ENCODE results near the gene UBL5.
A peak's percentile ranks its signal among the peaks of the same experiment; 100 is the strongest.
"Not testable (repeated sequence)": the region's sequence is repeated elsewhere in the genome, so short reads cannot be mapped to it uniquely, and the experiment has no call there.

The UBL5 gene

DNA sequence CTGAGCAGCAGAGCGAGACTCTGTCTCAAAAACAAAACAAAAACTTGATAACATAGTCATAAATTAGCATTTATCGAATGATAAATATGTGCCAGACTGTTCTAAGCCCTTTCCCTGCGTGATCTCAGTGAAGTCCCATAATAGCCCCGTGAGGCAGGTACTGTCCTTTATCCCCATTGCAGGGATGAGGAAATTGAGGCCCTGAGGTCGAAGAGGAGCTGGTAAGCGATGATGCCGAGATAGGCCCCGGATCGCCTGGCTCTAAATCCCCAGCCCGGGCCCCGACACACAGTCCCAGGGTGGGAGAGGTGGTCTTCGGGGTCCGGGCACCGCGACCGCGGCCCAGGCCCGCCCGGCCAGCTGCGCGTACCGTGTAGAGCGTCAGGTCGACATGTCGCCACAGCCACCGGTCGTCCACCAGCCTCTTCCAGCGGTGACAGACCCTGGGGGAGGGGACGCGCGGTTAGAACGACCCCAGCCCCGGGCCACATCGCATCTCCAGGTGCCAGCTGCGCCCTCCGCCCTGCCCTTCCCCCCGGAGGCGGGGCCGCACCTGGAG, 9.5 kb upstream of the UBL5 start:
- no peak for DNase-seq

DNA sequence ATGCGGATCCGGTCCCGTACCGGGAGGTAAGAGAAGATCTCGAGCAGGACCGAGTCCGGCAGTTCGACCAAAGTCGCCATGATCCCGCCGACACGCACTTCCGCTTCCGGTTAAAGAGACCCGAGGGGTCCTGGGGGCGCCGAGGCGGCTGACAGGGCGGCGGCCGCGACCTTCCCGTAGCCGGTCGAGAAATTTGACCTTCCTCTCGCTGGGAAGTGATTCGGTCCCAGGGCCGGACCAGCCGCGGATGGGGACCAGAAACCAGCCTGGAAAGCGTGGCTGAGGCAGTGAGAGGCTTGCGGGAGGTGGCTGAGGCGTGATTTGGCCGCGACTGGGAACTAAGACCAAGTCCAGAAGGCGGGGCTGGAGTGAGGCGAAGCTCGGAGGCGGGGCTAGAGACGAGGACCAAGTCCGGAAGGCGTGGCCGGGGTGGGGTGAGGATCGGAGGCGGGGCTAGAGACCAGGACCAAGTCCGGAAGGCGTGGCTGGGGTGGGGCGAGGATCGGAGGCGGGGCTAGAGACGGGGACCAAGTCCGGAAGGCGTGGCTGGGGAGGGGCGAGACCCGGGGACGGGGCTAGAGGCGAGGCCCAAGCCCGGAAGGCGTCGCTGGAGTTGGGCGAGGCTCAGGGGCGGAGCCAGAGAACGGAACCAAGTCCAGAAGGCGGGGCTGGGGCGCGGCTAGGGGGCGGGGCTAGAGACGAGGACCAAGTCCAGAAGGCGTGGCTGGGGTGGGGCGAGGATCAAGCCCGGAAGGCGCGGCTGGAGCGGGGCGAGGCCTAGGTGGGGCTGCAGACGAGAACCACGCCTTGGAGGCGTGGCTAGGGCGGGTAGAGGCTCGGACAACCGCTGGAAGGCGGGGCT, 8.8 kb upstream of the UBL5 start, which contains the start of gene FBXL12:
TSS of gene FBXL12 (minus strand) at position 346 of the 862 bp plus-strand sequence. CDS start at position 80, 266 bp downstream.
- DNase-seq = peak; percentile 100

DNA sequence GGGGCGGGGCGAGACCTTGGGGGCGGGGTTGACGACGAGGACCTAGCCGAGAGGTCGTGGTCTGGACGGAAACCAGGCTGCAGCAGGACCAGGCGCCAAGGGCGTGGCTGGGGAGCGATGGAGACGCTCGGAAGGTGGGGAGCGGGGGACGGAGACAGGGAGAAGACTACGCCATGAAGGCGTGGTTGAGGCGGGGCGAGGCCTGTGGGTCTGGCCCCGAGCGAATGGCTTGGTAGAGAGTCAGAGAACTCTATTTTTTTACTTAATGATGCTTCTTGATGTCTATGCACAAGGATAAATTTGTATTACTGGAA, 8.2 kb upstream of the UBL5 start:
- no peak for DNase-seq

DNA sequence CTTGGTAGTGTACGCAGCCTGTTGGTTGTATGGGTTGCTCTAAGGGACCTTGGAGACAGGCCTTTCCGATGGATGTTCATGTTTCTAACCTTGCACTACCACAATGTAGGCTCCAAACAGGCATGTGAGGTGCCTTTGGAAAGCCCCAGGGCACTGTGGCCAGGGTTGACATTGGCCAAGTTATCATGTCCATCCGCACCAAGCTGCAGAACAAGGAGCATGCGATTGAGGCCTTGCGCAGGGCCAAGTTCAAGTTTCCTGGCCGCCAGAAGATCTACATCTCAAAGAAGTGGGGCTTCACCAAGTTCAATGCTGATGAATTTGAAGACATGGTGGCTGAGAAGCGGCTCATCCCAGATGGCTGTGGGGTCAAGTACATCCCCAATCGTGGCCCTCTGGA, 7.7 kb upstream of the UBL5 start:
- not testable (repeated sequence) for DNase-seq

DNA sequence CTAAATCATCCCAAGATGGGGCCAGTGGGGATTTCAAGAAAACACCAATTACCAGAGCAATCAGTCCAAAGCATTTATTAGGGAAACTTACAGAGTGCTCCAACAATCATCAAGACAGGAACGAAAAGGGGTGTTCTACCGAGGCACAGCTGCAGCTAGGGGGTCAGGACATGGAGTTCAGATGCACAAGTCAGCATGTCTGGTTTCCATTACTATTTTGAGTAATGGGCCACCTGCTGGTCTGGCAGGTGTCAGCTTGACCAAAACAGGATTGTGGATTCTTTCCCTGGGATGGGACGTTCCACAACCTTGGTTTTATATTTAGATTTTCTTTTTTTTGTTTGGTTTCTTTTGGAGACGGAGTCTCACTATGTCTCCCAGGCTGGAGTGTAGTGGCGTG, 3.9 kb upstream of the UBL5 start:
- no peak for DNase-seq

DNA sequence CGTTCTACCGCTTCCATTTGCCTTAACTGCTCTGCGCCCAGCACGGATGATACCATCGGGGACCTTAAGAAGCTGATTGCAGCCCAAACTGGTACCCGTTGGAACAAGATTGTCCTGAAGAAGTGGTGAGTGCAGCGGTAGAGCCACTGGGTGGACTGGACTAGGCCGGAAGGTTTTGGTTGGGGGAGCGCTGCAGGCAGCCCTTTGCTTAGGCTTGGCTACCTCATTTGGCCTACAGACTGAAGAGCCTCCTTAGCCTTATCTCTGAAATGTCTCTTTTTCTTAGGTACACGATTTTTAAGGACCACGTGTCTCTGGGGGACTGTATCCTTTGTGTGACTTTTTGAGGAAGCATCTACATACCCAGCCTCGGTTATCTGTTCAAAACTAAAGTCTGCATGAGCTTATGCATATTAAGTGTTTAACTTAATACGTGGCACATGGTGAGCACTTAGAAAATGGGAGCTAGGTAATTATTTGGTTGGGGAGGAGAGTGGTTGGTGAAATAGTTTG, 889 bp downstream of the UBL5 start:
- peak; percentile 18 for DNase-seq

DNA sequence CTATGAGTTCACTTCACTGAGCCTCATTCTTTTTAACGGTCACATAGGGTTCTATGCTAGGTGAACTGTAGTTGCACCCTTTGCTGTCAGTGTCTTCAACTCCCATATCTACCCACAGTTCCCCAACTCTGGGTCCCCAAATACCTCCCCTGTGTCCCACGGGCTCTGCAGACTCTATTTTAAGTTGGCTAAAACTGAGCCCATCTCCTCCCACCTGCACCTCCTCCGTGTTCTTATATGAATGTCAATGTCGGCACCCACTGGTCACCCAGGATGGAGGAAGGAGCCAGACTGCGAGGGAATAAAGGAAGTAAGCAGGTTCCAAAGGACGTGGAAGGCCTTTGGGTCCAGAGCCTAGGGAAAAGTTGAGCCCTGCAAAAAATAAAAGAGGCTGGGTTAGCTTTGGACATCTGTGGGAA, 6.6 kb downstream of the UBL5 start:
- DNase-seq = no peak

DNA sequence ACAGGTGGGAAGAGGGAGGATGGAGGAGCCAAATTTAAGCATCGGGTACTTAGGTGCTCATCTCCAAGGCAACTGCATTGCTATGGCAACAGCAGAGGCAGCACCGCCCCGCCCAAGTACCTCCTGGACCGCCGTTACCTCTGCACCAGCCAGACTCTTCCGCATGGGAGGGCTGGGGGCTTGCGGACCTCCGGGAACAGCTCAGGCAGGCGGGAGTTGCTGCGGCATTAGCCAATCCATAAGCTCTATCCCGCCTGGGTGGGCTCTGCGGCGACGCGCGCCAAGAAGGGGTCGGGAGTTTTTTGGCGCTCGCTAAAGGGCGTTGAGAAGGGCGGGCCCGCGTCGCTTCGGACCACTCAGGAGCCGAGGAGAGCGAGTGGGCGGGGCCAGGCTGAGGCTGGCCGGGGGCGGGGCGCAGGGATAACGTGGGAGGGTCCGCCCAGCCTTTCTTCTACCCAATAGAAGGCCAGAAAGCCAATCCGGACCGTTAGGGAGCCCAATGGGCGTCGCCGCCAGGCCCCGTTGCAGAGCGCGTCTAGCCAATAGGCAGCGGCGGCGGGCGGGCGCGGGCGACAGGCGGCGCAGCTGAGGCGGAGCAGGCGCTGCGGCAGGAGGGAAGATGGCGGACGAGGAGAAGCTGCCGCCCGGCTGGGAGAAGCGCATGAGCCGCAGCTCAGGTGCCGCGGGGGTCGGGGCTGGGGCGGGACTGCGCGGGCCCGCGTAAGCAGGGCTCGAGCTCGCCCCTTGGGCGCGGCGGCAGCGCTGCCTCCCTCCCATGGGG, 7.2 kb downstream of the UBL5 start, which contains the start of gene PIN1:
TSS of gene PIN1 (plus strand) at position 593 of the 781 bp plus-strand sequence. CDS start at position 620, 27 bp downstream.
- DNase-seq = peak; percentile 100

DNA sequence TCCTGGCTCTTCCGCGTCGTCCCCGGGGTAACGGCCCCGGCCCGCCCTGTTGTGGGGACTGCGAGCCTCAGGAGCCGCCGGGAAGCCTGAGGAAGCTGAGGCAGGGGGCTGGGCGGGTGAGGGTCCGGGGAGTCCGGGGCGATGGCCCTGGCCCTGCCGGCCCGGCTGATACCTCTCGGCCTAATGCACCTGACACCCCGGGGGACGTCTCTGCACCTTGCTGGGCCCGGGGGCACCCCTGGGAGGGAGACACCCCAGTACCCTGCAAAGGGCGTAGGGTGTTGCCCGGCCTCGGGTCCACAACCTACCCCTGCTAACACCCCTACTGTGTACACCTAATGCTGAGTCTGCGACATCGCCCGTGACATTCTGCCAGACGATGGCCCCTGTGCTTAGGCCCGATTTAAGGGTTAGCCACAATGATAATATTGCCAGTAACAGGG, 7.8 kb downstream of the UBL5 start:
- no peak for DNase-seq

DNA sequence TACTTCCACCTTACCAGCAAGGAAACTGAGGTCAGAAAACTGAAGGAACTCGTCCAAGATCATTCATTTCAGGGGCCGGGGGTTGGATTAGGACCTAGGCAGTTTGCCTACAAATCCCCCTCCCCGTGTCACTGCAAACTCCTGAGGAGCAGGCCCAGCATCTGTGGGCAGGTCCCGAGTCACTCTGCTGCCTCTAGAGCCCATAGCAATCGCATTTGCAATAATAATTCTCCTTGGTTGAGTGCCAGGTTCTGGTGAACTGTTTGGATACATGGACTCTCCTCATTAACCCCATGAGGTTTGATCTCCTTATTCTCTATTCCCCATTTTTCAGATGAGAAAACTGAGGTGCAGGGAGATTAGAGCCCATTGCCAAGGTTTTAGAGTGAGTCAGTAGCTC, 8.3 kb downstream of the UBL5 start:
- DNase-seq = peak; percentile 35

DNA sequence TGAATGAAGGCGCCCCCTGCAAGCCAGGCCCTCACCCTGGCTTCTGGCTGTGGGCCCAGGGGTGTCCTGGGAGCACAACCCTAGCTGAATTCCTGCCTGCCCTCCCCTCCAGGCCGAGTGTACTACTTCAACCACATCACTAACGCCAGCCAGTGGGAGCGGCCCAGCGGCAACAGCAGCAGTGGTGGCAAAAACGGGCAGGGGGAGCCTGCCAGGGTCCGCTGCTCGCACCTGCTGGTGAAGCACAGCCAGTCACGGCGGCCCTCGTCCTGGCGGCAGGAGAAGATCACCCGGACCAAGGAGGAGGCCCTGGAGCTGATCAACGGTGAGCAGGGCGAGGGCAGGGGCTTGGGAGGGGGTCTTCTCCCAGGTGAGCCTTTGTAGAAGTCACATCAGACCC, 10.6 kb downstream of the UBL5 start:
- DNase-seq = no peak

DNA sequence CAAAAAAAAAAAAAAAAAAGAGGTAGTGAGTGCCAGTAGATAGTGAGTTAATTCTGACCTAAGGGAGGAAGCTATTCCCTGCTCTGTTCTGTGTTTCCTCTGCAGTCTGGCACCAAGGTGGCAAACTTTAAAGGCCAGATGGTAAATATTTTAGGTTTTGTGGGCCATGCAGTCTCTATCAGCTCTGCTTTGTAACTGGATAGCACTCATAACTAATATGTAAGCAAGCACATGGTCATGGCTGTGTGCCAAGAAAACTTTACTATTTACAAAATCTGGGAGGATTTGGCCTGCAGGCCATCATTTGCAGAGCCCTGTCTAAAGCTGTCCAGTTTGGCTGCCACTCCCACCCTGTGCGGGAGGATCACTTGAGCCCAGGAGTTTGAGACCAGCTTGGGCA, 11.7 kb downstream of the UBL5 start:
- no peak for DNase-seq

DNA sequence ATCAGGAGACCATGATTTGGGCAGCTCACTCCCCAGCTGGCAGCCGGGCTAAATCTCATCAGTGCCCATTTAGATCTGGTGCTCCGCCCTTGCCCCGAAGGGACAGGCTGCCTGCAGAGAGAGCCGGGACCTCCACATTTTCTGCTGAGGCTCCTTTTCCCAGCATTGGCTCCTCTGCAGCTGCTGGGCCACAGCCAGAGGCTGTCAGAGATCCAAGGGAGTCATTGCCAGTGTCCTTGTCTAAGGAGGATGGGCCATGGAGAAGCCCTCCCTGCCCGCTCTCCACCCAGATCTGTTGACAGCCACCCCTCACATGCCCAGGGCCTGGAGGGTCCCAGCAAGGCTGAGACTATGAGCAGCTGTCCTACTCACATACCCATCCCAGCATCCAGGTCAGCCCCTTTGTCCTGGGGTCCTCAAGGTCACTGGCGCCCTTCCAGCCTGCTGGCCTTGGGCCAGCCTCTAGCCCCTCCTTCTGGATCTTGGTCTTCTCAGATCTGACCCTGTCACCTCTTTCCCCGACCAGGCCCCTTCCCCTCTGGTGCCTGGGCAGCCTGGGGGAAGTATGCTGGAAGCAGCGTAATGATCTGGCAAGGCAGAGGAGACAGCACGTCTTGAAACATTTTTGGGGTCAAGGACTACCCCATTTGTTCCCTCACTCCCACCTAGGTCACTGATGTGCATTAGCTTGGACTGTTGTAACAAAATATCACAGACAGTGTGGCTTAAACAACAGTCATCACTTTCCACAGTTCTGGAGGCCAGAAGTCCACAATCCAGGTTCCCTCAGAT, 15.3 kb downstream of the UBL5 start:
- DNase-seq = no peak

DNA sequence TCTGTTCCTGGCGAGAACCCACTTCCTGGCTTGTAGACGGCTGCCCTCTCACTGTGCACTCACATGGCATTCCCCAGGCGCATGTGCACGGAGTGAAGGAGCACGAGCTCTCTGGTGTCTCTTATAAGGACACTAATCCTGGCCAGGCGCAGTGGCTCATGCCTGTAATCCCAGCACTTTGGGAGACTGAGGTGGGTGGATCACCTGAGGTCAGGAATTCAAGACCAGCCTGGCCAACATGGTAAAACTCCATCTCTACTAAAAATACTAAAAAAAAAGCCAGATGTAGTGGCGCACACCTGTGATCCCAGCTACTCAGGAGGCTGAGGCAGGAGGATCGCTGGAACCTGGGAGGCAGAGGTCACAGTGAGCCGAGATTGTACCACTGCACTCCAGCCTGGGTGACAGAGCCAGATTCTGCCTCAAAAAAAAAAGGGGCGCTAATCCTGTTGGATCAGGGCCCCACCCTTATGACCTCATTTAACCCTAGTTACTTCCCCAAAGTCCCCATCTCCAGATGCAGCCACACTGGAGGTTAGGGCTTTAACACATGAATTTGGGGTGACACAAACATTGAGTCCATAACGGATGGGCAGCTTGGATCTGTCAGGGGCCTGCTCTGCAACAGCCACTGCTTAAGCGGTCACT, 16.0 kb downstream of the UBL5 start:
- not testable (repeated sequence) for DNase-seq

DNA sequence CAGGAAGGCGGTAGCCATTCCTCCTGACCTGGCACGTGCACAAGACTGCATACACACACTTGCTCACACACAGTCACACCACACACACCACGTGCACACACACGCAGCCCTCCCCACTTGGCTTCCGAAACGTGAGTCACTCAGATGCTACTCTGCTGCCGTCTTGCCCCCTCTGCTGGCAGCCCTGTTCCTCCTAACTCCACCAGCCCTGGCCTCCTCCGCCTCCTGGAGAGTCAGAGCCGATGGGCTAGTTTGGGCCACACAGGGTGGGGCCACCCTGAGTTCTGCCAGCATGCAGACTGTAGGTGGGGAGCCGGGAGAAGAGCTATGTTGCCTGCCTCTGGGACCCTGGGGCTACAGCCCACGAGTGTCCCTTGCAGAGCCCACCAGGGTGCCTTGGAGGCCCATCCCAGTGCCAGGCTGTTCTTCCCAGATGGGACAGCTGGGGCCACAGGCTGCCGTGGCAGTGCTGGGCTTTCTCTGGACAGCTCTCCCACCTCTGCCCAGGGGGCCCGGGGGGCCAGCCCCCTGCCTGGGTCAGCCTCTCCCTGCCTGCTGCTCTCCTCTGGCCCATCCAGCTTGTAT, 19.5 kb downstream of the UBL5 start:
- DNase-seq = peak; percentile 90

DNA sequence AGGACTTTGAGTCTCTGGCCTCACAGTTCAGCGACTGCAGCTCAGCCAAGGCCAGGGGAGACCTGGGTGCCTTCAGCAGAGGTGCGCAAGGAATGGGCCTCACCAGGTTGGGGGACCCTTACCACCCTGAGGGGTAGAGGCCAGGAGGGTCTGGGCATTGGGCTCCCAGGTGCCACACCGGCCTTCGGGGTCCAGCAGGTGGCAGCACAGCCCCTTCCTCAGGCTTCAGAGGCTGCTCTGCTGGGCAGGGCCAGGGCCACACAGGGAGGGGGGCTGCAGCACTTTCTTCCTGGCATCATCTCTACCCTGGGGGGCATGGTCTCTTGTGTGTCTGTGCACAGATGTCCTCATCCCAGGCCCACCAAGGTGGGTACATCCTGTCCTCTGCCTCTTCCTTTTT, 20.3 kb downstream of the UBL5 start:
- DNase-seq = no peak

DNA sequence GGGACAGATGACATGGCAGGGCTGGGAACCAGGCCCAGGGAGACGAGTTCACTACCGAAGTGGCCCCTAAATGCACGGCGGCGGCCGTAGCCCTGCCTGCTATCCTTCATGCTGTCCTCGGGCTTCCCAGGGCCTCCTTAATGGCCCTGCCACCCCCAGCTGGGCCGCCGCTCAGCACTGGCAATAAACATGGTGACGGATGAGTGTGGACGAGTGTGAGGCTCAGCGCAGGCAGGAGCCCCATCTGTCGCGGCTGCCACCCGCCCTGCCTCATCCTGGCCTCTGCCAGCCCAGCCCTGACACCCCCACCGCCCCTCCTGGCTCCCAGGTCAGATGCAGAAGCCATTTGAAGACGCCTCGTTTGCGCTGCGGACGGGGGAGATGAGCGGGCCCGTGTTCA, 21.0 kb downstream of the UBL5 start:
- DNase-seq = no peak

DNA sequence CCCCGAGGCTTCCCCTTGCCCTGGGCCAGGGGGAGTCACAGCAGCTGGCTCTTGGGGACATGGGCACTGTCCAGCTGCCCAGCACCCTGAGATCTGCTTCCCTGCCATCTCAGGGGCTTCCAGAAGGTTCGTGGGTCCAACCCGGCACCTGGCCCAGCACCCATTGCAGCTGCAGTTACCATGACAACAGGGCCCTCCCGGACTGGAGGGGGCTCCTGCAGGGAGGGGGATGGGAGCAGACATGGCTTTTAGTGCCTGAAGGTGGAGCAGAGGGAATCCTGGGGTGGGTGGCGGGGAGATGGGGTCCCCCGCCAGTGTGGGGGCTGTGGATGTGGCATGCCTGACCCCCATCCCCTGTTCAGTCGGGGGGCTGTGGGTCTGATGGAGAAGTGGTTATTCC, 22.1 kb downstream of the UBL5 start:
- no peak for DNase-seq

DNA sequence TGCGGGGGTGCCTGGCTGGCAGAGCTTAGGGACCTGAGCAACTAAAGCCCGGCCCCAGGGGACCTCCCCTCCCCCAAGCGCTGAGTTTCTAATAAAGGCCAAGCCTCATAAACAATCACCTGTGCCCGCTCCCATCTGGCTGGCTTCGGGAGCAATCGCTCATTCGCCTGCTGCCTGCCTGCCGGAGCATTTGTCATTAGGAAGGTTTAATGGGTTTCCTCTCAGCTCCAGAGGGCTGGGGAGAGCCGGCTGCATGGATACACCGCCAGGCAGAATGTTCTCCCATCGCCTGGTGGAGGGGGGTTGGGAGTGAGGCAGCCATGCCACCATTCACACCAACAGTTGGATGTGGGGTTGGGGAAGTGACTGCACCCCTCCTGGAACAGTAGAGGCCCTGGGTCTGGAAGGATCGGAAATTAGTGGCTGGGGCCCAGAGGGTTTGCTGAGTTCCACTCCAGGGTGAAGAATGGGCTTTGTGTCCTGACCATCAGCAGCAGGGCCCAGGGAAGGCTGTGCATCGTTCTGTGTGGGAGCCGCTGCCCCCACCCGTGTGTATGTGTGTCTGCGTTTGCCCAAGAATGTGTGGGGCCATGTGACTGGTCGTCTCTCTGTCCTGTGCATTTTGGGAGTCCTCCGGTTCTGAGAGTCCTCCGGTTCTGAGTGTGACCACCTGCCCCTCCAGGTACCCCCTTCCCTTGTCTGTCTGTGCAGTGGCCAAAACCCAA, 22.7 kb downstream of the UBL5 start:
- no peak for DNase-seq

DNA sequence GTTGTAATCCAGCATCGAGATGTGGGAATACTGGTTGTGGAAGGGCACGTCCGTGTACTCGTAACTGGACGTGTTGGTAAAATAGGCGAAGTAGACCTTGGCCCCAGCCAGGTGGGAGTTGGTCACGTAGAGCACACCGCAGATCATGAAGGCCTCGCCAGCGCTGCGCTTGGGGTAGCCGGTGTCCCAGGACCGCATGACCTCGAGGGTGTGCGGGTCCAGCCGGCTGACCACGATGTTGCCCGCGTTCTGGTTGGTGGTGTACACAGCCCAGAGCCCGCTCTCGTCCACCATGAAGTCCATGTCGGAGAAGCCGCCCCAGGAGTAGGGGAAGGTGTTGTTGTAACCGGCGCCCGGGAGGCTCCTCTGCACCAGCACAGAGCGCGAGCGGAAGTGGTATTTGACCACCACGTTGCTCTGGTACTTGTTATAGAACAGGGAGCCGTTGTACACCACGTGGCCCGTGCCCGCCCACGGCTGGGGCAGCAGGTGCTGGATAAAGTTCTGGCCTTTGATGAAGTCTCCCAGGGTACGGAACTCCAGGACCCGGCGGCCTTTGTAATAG, 26.6 kb downstream of the UBL5 start:
- DNase-seq = no peak

DNA sequence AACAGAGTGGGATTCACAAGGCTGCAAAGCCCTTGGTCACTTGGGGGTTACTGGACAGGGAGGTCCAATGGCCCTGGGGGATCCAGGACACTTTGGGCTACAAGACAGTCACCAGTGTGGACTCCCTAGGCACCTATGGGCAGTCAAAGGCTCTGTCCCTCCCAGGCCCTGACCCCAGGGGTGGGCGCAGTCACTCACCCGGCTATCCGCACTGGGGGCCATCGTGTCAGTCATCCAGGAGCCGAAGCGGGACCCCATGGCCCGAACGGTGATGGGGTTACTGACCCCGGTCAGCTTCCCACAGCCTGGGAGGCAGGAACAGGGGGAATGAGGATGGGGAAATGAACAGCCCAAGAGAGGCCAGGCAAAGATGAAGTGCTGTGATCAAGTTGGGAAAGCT, 28.9 kb downstream of the UBL5 start:
- no peak for DNase-seq

Measured in MV-4-11 (cell line).